ENCODE data around the gene ATP11A.

ATP11A gene

DNA sequence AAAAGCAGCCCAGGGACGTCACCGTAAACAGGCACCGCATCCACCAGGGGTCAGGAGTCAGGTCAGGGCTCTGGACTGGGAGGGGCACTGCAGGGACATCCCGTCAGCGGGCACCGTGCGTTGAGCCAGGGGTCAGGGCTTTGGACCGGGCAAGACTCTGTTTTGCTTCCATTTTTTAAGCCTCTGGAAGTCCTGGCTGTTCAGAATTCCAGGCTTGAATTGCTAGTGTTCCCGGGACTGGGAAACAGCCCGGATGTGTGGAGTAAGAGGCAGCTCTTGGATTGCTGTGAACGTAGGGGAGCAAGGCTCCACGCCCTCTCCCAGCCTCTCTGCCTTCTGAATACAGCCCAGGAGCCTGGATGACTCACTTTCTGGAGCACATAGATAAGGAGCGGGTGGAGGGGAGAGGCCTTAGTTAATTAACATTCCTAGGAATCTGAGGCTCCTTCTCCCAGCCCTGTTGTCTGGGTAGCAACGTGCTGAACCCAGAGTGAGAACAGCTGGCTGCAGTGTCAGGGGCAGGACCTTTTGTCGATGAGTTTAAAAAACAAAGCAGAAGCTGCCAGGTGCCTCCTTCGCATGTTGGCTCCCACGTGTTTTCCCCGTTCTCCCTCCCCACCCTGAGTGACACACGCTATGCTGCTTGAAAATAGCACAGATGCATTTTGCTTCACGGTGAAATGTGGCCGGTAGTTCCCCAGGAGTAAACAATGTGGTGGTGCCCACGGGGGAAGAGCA, 21.9 kb downstream of the ATP11A start:
- no peak for DNase-seq

DNA sequence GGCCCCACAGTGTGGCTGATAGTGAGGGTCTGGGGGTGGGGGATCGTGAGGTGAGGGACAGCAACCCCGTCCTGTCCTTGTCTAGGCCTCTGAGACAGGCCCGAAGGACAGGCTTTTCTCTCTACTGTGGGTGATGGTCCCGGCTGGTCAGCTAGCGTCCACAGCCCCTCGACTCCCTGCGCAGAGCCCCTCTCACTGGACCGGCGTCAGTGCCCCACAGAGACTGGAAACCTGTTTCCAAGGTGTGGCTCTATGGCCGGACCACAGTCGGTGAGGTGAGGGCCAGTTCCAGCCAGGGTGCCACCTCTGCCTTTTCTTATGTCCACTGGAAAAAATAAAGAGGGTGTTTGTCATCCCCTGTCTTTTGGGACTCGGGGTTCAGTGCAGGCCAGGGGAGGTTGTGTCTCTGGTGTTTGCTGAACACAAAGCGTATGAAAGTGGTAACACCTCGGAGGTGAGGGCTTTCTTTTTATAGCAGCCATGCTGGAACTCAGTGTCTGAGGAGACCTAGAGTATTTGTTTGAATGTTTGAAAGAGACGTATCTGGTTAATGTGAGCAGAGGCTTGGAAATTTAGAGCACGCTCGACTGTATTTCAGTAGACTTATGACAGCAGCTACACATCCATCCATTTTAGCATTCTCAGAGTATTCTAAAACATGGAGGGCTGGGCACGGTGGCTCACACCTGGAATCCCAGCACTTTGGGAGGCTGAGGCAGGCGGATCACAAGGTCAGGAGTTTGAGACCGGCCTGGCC, 22.8 kb downstream of the ATP11A start:
- no peak for DNase-seq

DNA sequence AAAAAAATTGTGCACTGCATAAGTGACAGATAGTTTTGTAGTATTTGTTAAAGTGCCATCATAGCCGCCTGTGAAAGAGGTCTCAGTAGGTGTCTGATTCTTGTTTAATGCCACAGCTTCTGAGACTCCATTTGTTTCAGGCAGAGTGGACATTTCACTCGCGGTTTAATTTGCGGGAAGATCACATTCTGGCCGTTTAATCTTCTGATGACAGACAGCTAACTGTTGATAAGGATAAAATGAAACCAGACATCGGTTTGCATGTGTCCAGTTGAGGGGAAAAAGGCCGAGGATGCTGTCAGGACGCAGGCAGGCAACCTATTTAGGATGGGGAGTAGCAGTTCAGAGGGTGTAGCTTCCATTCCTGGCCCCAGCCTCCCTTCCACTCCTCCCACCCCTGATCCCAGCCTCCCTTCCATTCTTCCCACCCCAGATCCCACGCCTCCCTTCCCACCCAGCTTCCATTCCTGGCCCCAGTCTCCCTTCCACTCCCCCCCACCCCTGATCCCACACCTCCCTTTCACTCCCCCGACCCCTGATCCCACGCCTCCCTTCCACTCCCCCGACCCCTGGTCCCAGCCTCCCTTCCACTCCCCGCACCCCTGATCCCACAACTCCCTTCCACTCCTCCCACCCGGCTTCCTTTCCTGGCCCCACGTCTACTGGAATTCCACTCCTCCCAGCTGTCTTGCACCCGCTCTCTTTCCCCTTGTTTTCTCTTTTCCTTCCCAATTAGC, 23.8 kb downstream of the ATP11A start:
- no peak for DNase-seq

DNA sequence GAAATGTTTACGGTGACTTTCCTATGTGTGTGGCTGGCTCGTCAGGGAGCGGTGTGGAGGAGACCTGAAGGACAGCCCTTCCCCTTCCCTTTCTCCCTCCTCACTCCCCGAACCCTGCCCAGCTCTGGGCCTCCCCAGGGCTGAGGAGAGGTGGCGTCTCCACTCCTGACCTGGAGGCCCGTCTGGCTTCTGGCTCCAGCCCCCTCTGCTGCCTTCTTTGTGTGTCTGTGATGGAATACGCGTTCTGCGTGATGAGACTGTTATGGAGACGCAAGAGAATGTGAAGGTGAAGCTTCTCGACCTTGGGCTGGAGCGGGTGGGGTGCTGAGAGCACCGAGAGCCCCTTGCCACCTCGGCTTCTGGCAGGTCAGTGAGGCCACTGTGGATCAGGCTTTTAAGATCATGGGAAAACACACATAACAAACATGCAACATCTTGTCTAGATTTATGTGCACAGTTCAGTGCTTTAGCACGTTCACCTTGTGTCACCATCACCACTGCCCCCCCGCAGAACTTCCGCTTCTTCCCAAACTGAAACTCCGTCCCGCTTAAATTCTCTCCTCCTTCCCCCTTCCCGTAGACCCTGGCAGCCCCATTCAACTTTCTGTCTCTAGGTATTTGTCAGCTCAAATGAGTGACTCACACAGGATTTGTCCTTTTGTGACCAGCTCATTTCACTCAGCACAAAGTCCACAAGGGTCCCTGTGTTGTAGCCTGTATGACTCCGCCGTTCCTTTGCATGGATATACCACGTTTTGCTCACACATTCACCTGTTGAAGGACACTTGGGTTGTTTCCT, 24.7 kb downstream of the ATP11A start:
- no peak for DNase-seq

DNA sequence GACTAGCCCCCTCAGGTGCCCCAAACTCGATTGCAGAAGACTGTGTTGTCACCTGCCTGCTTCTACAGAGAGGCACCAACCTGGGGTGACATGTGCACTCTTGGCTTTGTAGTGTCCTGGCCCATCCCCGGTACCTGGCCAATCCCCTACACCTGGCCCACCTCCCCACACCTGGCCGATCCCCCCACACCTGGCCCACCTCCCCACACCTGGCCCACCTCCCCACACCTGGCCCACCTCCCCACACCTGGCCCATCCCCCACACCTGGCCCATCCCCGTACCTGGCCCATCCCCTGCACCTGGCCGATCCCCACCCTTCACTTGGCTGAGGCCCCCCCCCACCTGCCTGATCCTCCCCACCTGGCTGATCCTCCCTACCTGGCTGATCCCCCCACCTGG, 25.4 kb downstream of the ATP11A start:
- no peak for DNase-seq

DNA sequence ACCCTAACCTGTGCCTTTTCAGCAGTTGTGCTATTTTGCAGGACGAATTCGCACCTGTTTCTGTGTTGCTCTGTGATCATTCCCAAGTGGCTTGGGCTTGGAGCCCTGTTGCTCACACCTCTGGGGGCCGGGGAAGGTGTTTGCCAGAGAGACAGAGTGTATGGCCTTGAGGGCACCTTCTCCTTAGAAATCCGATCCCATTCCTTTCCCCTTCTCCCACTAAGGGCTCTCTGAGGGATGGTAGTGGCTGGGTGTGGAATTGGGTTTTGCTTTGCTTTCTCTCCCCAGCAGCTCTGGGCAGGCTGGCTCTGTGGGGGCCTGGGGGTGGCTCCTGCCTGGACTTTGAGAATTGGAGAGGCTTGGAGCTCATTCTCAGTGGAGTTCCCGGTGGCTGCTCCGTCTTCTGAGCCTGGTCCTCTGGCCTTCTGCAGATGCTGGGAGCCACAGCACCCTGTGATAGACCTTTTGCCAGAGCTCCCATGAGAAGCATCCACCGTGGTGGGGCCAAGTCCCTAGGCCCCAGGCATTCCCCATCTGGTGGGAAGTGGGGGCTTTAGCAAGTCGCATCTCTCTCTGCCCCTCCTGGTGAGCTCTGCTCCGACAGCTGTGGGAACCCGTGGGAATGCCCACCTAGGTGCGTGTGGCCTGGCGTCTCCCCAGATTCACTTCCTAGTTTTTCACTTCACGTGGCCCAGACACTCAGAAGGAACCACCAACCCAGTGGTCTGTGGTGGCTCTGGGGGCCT, 26.1 kb downstream of the ATP11A start:
- DNase-seq = no peak

DNA sequence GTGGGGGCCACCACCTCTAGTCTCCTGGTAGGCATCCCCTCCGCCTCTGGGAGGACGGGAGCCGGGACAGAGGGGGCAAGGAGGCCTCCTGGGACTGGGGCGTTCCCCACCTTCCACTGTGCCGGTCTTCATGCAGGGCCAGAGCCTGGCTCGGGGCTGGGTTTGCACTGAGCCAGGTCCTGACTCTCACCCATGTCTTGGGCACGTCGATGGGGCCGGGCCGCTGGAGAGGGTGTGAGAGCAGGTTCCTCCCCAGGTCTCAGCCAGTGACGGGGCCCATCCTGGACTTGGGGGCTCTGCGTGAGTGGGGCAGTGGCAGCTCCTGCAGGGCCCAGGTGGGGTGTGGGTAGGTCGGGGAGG, 26.6 kb downstream of the ATP11A start:
- DNase-seq = no peak

DNA sequence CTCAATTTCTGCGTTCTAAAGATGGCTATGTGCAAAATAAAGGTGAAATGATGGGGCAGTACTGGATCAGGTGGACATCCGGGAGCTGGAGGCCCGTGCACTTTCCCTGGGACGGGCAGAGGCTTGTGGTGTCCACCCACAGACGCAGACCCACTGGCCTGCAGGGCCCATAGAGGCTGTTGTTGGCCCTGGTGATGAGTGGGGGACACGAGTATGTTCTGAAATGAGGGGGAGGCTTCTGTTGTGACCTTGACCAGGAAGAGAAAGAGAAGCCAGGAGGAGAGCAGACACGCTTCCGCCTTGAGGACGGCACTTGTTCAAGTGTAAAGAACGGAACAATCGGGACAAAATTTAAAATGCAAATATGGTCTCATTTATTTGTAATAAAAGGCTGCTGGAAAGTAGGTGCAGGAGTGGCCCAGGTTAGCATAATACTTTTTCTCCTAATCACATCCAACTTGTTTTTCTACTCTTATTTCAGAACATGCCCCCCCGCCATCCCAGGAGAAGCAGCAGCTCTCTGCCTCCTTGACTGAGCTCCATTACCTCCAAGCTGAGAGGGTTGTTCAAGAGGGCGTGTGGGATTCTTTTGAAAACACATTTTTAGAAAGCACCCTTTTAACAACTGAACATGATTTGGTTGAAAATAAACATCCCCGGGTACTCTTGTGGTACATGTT, 27.1 kb downstream of the ATP11A start:
- no peak for DNase-seq

DNA sequence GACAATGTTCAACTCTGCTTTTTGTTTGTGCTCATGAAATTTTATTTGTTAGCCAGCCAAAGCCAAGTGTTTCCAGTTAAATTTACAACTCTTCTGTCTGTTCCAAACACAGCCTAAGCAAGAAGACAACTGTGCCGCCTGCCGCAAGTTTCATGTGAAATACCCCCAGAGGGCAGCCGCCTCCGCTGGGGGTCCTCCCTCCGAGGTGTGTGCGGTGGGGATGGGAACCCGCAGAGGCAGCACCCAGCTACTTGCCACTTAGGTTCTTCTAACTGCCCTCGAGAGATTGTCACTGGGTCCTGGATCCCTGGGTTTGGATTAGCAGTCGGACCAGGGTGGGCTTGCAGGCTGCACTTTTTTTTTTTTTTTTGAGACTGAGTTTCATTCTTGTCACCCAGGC, 28.5 kb downstream of the ATP11A start:
- DNase-seq = no peak

DNA sequence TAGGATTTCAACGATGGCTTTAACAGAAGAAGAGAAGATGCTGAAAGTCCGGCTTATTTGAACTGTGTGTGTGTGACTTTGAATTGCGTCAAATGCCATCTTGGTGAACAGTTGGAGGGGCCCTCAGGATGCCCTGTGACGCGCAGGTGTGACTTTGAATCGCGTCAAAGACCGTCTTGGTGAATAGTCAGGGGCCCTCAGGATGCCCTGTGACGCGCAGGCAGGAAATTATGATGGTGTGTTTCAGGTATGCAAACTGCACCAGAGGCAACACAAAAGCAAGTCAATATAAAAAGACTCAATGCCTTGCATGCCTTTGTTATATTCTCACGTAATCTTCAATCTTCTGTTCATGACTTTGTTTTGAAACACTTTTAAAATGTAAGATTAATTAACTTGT, 29.2 kb downstream of the ATP11A start:
- no peak for DNase-seq

DNA sequence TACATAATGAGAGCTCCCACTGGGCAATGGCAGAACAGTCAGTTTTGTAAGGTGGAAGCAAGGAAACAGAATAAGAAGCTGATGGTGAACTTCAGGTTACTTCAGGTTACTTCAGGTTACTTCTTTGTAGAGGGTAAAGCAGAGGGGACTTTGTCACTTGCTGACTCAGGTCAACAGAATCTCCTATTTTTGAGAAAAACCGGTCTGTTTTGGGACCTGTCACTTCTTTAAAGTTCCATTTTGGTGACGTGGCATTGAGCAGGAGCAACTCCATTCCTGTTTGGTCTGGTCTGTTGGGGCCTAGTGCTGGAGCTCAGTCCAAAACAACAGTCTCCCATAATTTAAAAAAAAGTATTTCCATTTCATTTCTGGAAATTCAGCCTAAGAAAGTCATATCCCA, 29.7 kb downstream of the ATP11A start:
- DNase-seq = no peak

DNA sequence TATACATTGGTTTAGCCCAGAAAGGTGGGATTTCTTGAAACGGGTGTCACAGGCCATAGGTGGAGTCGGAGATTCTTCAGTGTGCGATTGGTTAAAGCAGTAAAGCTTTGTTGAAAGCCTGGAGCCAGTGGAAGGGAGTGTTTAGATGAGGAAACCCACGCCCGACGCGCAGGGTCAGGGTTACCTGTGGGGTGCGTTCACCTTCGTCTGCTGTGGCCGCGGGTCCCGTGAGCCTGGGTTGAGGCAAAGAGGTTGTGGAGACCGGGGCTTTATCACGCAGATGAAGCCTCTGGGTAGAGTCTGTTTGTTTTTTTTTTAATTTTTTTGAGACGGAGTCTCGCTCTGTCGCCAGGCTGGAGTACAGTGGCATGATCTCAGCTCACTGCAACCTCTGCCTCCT, 30.4 kb downstream of the ATP11A start:
- DNase-seq = no peak

DNA sequence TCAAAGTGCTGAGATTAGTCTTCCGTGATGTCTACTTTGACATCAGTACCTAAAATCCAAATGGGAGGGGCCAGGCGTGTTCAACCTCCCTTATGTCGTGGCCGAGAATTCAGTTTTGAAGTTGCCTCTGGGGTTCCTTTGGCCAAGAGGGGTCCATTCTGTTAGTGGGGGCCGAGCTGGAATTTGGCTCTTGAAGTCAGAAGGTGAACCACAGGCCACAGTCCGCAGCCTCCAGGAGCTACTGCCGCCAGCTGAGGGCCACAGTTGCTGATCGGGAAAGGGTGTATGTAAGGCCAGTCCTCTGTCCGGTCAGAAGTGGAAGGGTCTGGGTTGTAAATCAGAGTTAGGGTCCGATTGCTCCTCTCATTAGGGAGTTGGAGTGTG, 31.0 kb downstream of the ATP11A start:
- DNase-seq = no peak

DNA sequence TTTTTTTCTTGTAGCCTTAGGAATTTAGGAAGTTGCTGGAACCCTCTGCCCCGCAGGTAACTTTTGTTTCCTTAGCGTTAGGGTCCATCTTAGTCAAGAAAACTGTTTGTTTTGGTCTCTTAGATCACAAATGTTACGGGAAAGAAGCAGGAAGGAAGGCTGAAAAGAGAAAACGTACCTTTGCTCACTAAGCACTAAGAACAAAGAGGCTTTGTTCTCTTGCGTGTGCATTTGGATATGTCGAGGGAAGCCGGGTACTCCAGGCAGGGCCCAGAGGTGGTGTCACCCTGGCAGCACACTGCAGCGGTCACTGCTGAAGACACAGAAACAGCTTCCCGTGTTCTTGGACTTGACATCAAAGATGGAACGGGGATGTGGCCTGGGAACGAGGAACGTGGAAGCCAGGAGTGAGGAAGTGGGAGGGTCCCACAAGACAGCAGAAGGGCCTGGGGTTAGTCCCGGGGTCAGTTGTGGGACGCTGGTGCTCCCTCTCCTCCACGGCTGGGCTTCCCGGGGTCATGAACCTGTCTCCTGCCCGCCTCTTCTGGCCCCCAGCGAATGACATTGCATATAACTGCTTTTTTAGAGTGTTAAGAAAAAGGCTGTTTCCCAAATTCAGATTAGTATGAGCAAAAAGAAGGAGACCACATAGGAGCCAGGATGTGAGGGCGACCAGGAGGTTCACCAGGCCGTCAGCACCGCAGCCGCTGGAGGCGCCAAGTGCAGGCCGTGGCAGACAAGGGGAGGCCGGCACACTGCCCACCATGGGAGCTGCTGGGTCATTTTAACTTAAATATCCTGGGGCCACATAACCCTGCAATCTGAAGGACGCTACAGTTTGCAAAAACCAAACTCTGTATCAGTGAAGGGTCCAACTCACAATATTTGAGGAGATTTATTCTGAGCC, 31.6 kb downstream of the ATP11A start:
- DNase-seq = no peak

DNA sequence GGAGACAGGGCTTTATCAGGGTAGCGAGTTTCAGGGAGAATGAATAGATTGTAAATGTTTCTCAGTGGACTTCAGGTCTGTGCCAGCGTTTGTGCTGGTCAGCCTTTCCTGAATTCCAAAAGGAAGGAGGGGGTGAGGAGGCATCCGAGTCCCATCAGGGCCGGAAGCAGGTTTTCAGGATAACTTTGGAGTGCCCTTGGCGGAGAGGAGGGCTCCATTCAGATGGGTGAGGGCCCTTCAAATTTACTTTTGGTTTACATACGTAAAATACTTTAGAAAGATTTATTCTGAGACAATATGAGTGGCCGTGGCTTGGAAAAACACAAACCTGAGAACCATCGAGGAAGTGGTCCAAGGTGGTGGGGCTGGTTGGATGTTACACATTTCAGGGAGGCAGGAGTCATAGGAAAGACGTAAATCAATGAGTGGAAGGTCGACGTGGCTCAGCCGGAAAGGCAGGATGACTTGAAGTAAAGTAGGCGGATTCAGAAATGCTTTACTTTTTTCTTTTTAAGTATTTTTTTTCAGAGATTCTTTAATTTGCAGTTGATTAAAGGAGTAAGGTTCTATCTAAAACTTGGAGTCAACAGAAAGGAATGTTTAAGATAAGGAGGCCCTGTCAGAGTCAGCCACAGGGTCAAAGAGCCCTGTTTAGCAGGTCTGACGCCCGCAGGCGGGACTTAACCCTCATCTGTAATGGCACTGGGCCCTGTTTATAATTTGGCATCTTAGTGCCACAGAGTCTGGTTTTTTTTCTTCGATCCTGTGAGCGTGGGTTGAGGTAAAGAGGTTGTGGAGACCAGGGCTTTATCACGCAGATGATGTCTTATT, 32.8 kb downstream of the ATP11A start:
- DNase-seq = no peak

DNA sequence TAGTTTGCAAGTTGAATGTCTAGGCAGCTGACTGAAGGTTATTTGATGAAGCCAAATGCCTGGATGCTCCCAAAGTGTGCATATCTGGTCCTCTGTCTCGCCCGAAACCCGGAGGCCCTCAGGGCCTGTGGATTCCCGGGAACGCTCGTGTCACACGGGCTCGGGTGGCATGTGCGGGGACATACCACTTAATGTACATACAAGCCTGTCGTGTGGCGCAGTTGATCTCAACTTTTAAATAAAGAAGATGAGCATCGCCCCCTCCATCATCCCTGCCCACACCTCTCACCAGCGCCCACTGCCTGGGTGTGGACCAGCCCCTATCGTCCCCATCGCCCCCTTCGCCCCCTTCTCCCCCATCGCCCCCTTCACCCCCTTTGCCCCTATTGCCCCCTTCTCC, 33.9 kb downstream of the ATP11A start:
- DNase-seq = no peak

DNA sequence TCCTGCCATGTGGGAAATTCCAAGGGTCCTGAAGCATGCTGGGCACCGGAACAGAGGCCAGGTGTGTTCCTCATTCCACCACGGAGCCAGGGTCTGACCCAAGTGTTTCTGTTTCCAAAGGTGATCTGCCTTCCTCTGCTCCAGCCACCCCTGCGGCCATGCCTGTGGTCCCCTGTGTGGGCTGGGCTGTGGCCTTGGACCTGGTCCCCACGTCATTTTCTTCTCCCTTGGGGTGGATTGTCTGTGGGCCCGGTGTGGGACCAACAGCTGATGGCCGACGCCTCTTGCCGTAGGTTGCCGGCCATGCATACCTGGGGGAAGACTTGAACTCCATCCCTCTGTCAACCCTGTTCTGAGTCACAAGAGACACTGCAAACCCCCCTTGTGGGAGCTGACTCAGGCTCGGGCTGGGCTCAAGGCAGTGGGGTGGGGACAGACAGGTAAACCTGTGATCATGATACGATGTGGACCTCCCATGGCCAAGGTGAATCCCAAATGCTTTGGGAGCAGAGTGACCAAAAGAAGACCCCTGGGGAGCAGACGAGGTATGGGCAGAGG, 35.0 kb downstream of the ATP11A start:
- no peak for DNase-seq

DNA sequence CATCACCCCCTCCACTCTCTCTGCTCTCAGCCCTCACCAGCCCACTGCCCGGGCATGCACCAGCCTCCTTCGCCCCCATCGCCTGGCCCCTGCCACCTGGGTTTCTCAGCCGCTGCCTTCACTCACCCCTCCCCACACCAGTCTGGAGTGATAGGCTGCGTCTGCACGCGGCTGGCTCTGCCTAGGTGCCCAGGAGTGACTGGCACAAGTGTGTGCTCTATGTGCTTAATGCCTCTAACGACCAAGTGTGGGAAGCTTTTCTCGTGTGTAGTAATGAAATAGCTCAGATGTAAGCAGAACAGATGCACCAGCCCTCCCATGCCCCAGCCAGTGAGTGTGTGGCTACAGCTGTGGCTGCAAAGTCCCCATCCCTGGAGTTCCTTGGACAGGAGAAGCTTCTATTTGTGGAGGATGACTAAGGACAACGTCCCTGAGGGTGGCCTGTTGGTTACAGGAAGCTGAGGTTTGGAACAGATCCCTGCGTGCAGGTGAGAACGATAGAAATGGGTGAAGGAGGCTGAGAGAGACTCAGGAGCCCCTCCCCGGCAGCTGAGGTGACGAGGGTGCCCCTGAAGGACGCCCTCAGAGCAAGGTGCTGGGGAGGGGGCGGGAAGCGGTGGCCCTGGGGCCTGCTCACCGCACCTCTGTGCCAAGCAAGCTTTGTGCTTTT, 35.6 kb downstream of the ATP11A start:
- no peak for DNase-seq

All from NCI-H446 treated with DMSO at 0.1 percent for 48 hours (cell line).